Medulla oblongata (tissue), 1 donor: ENCODE measurements around the gene PDIK1L.

Experiments
- DNase-seq: peaks from one replicate; pipeline ENCODE4 v3.0.0-alpha.2; 2015; ENCODE audit errors: extremely low spot score

PDIK1L gene

GRCh38 chr1:26122988-26123973, 11.7 kb downstream of the PDIK1L start:
- no peak for DNase-seq

- no peak for DNase-seq
These were observed 13.1 kb downstream of the PDIK1L start for GRCh38 chr1:26124418-26125331.

GRCh38 chr1:26125382-26125781, 13.8 kb downstream of the PDIK1L start:
- no peak for DNase-seq

- DNase-seq: no peak
These were observed 14.3 kb downstream of the PDIK1L start for GRCh38 chr1:26125946-26126320.

GRCh38 chr1:26126321-26127084, 14.9 kb downstream of the PDIK1L start:
- peak; percentile 37 for DNase-seq

- no peak for DNase-seq
These were observed 15.9 kb downstream of the PDIK1L start for GRCh38 chr1:26127235-26128163.

GRCh38 chr1:26129778-26130177, 18.2 kb downstream of the PDIK1L start:
- DNase-seq: no peak

GRCh38 chr1:26130695-26131094, 19.1 kb downstream of the PDIK1L start:
- no peak for DNase-seq

- DNase-seq: no peak
These were observed 20.7 kb downstream of the PDIK1L start for GRCh38 chr1:26132128-26132833.

- no peak for DNase-seq
These were observed 21.2 kb downstream of the PDIK1L start for GRCh38 chr1:26132834-26133167.

GRCh38 chr1:26134466-26134865, 22.8 kb downstream of the PDIK1L start:
- no peak for DNase-seq

- no peak for DNase-seq
These were observed 27.4 kb downstream of the PDIK1L start for GRCh38 chr1:26138974-26139558.

GRCh38 chr1:26142159-26142558, 30.5 kb downstream of the PDIK1L start:
- DNase-seq: no peak

- DNase-seq: peak; percentile 96
These were observed 33.7 kb downstream of the PDIK1L start for GRCh38 chr1:26145041-26145959.

GRCh38 chr1:26145960-26146294, 34.3 kb downstream of the PDIK1L start:
- DNase-seq: no peak

GRCh38 chr1:26148887-26149286, 37.3 kb downstream of the PDIK1L start:
- DNase-seq: no peak

- no peak for DNase-seq
These were observed 42.4 kb downstream of the PDIK1L start for GRCh38 chr1:26153966-26154532.

- DNase-seq: no peak
These were observed 43.1 kb downstream of the PDIK1L start for GRCh38 chr1:26154750-26155149.
